Muscle of arm (tissue), 12 donors: ENCODE data around the gene ZMYND8. TPM values are rescaled to one million over a fixed set of nuclear protein-coding genes. Genes with fewer than 3 reads are reported as not detected.

Experiments
- DNase-seq: peaks from one replicate; pipeline ENCODE4 v3.0.0-alpha.2; 2013
- polyA plus RNA-seq, 12 donors: library from polyadenylated mRNA; unstranded; fragments of 120-200 nt; gene quantifications; one replicate each; pipeline ENCODE4 v1.2.1, GENCODE V29; 2013; ENCODE audit not compliant: insufficient read length in 12 of 12

ZMYND8 gene
- polyA plus RNA-seq, 12 donors = 14.7 to 83.9 (median 17.1) TPM

DNA sequence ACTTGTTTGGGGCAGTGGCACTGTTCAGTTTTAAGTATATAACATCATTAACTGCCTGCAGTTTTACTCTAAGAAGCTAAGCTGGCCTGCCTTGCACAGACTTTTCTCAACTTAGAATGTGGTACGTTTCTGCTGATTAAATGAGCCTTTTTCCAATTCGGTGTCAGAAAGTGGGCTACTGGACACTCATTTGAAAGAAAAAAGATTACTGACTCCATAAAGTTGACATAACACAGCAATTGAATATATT is 2.1 kb downstream of the ZMYND8 start:
- DNase-seq = no peak

DNA sequence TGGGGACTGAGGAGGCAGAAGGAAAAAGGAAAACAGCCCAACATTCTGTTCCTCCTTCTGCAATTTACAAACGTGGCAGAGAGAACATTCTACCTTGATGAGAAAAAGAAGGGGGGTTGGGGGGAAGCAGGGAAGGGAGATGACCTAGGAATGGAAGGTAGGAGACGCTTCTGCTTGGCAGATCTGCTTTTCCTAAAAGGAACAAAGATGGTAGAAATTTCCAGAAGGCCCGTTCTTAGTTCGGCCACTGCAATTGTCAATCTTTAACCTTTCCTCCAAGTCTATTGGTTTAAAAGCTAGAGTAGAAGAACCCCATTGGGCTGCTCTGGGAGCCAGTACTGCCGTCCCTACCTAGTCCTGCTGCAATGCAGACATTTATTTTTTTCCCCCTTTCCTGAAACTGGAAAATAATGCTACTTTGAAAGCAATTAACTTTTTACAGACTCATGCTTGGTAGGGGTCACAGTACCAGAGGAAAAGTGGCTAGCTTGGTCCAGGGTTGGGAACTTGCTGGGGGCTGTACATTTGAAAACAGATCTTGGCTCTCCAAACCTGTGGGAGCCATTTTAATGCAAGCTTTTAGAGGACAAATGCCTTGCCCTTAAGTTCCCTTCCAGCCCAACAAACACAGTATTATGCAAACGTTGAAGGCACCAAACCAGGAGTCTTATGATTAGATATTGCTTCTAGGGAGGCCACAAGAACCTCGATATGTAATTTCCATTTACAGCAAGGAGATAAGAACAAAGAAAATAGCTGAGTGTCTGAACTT is 2.6 kb downstream of the ZMYND8 start:
- DNase-seq = no peak

DNA sequence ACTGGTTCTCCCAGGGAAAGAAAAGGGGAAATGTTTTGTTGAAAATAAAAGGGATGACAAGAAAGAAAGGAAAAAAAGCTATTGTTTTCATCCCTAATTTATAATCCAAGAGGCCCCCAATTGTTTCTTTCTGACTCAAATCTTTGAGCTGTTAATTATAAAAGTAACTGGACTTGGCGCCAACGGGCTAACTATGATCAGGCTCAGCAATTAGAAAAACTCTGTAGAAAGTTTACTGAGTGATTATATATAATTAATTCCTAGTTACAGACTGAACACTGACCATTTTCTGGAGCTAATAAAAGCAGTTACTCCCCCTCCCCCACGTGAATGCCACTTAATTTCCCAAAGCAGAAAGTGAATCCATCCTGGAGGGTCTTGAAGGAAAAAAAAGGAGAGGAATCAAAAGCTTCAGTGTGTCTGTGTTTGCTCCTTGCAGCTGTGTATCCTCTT is 3.2 kb downstream of the ZMYND8 start:
- no peak for DNase-seq

DNA sequence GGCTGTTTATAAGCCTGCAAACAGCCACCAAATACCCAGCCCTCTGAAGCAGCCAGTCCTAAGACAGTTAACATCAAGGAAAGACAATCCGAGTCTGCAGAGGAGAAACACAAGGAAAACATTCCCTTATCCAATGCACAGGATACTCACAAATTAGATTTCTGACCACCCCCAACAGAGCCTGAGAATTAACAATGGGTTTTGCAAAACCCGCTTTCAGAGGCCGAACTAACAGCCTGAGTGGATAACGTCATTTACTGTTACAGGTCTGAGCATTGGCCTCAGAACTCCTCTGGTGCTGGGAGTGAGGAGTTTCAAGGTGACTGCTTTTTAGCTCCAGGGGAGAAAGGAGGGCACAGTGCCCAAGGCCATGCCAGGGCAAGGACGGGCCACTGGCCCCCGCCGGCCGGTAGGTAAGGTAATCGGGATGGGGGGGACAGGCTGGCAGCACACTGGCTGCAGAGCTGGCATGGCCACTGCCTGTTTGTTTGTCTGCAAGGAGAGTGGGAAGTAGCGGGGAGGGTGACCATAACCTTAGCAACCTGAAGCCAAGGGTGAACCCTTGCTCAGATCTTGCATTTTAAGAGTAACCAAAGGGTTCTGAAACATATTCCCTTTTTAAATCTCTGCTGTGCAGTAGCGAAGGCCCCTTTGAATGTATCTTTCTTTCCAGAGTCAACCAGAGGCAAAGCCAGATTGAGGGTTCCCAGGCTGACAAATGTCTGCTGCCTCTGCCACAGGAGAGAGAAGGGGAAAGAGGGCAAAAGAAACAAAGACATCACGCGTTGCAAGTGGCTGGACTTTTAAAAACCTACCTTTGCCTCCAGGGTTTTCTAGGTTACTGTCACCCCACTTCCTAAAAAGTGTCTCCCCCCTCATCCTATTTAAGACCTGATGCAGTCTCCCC is 3.9 kb downstream of the ZMYND8 start:
- no peak for DNase-seq

- DNase-seq = no peak
Measured at GRCh38 chr20:47351643-47352331, 4.7 kb downstream of the ZMYND8 start.

DNA sequence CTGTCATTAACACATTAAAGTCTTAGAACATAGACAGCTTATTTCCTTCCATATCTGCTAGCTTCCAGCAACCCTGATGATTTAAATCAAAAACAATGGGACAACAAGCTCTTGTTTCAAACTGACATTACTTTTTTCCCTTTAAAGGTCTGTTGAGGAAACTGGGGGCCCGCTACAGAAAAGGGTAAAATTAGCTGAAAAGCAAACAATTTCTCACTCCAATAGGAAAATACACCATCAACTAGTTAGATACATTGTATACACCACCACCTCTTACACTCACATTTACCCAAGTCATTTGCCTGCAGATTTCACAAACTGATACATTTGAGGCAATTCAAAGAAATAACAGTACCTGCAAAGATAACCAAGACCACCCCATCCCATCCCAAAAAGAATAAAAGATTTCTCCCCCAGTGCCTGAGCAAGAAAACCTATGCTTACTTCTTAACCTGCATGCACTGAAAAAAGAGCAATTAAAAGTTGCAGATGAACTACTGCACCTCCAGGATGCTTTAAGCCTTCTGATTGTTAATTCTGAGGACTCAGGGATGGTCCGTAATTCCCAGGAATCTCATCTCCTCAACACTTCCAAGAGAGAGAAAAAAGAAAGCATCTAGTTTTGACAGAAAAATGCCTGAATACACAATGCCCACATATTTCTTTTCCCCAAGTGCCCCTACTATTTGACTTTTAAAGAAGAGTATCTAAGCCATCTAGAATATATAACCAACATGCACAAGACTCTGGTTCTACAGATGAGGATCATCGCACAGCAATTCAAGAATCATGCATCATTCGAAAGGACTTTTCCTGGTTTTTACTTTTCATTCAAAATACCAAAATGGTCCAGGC is 5.6 kb downstream of the ZMYND8 start:
- DNase-seq = no peak

DNA sequence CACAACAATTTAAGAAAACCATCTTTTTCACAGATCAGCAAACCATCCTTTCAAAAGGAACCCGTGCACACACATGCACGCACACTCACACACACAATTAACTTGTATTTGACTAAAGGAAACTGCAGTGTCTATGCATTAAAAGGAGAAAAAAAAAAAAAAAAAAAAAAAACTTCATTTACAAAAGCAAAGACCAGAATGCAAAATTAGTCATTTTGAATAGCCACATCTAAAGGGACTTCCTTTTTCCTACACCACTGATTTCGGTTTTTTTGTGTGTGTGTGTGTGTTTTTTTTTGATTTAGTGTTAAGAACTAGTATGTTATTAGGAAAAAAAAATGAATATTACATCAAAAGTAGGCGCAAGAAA is 6.3 kb downstream of the ZMYND8 start:
- no peak for DNase-seq

GRCh38 chr20:47349365-47350180 is 6.9 kb downstream of the ZMYND8 start:
- no peak for DNase-seq

GRCh38 chr20:47348539-47349142 is 7.9 kb downstream of the ZMYND8 start:
- DNase-seq = no peak

GRCh38 chr20:47347661-47348435 is 8.7 kb downstream of the ZMYND8 start:
- DNase-seq = no peak

DNA sequence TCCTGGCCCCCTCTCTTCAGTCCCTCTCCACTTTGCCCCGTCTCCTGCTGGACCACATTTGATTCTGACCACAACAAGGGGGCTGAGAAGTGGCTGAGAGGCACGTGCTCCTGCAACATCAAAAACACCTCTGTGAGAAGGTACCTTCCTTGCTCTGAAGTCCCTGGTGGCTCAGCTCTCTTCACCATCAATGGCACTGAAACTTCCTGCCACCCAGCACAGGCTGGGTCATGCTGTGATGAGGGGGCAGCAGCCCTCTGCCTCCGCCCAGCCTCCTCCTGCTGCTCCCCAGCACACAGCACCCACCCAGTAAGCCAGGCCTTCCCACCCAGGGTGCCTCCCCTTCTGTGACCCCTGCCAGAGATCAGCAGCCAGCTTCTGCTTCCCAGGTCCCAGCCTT is 10.3 kb downstream of the ZMYND8 start:
- DNase-seq = no peak

DNA sequence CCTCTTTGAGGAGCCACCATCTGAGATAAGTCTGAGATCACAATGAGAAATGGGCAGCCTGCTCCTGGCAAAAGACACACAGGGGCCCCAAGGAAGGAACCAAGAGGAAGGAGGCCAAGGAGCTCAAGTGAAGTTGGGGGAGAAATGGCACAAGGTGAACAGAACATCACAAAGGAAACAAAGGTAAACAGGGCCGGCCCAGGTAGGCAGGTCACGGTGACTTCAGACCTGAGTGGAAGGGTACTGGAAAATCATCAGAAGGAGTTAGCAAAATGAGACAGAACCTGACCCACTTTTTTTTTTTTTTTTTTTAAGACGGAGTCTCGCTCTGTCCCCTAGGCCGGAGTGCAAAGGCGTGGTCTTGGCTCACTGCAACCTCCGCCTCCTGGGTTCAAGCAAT is 11.3 kb downstream of the ZMYND8 start:
- DNase-seq = no peak

GRCh38 chr20:47343007-47343472 is 13.5 kb downstream of the ZMYND8 start:
- no peak for DNase-seq

GRCh38 chr20:47338131-47338628 is 18.3 kb downstream of the ZMYND8 start:
- DNase-seq = no peak

- no peak for DNase-seq
Measured at GRCh38 chr20:47337413-47337812, 19.1 kb downstream of the ZMYND8 start.

GRCh38 chr20:47336129-47336754 is 20.3 kb downstream of the ZMYND8 start:
- no peak for DNase-seq

DNA sequence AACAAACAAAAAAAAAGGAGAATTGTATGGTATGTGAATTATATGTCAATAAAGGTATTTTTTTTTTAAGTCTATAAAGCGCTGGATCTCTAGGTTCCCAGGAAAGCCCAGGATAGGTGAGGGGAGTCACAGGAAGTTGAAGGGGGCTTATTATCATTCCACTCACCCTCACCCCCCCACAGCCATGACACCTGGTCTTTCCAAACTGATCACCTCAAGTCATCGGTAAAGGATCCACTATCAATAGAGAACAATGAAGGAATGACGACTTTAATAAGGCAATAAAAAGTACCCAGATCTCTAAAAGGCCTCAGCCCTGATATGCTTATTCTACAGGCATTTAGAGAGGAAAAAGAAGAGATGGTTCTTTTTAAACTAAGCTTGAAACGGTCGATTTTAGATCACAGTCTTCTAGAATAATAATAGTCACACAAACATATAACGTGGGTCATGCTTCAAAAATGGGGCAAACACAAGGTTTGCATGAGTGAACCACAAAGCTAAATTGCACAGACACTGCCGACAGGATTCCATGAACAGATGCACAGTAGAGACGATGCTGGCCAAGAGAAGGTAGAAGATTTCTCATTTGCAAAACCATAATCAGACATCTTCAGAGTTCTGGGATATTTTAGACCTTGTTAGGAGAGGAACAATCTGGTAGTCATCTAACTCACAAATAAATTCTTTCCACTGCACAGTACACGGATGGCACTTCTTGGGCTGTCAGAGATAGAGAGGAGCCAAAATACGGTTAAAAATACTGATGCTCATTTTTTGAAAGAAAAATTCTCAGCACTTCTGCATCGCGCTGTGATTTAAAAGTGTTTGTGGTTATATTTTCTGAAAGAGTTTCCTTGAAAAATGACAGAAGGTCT is 21.0 kb downstream of the ZMYND8 start:
- DNase-seq = no peak
